GM19035 (cell line): Measurements from ENCODE around the gene SLC37A1.
"Not testable (repeated sequence)": the region's sequence is repeated elsewhere in the genome, so short reads cannot be mapped to it uniquely, and the experiment has no call there.

ENCODE experiments used
- ATAC-seq: cut with Tn5 transposase; IDR thresholded peaks from one replicate; pipeline ENCODE4 v1.9.1; 2021; ENCODE audit not compliant: unreplicated experiment

SLC37A1 gene

GRCh38 chr21:42513151-42513984, at the start of gene SLC37A1:
TSS of gene SLC37A1 (plus strand) at chr21:42513852. CDS start at chr21:42518455, 4,603 bp downstream.
- ATAC-seq, result peak; percentile 39

GRCh38 chr21:42463861-42464515, 49.7 kb upstream of the SLC37A1 start:
- ATAC-seq, result no peak

- no peak for ATAC-seq
These were observed 48.4 kb upstream of the SLC37A1 start for GRCh38 chr21:42465008-42465802.

GRCh38 chr21:42465803-42466127, 47.9 kb upstream of the SLC37A1 start:
- ATAC-seq, result no peak

- ATAC-seq, result no peak
These were observed 47.0 kb upstream of the SLC37A1 start for GRCh38 chr21:42466700-42467099.

GRCh38 chr21:42467140-42467983, 46.3 kb upstream of the SLC37A1 start:
- no peak for ATAC-seq

- ATAC-seq, result no peak
These were observed 45.0 kb upstream of the SLC37A1 start for GRCh38 chr21:42468491-42469131.

- ATAC-seq, result no peak
These were observed 44.4 kb upstream of the SLC37A1 start for GRCh38 chr21:42469272-42469671.

- not testable (repeated sequence) for ATAC-seq
These were observed 43.9 kb upstream of the SLC37A1 start for GRCh38 chr21:42469726-42470125.

GRCh38 chr21:42471206-42471605, 42.4 kb upstream of the SLC37A1 start:
- ATAC-seq, result no peak

- ATAC-seq, result no peak
These were observed 41.8 kb upstream of the SLC37A1 start for GRCh38 chr21:42471716-42472330.

GRCh38 chr21:42472521-42472920, 41.1 kb upstream of the SLC37A1 start:
- ATAC-seq, result no peak

- ATAC-seq, result no peak
These were observed 40.1 kb upstream of the SLC37A1 start for GRCh38 chr21:42473498-42474042.

- ATAC-seq, result no peak
These were observed 39.4 kb upstream of the SLC37A1 start for GRCh38 chr21:42474043-42474831.

- no peak for ATAC-seq
These were observed 38.6 kb upstream of the SLC37A1 start for GRCh38 chr21:42475036-42475435.

GRCh38 chr21:42475526-42476387, 37.9 kb upstream of the SLC37A1 start:
- ATAC-seq, result no peak

GRCh38 chr21:42476388-42477331, 37.0 kb upstream of the SLC37A1 start:
- ATAC-seq, result no peak
